Sigmoid colon (tissue), 4 donors: ENCODE data around the gene FGR.

ENCODE experiments used
- POLR2AphosphoS5 ChIP-seq, 4 donors: sonication (generic); formaldehyde crosslinking; IDR thresholded peaks; one replicate each; pipeline ENCODE4 v1.6.1; 2017; ENCODE audit warnings: antibody characterized with exemption in 4 of 4
- TF ChIP-seq, protein P1 (sequence below), 4 experiments: fragments of 450-650 bp in 3 of 4; fragments of 200-600 bp in 1 of 4; IDR thresholded peaks; one replicate each; pipeline ENCODE4 v1.5.1; 2016 to 2019; ENCODE audit warnings: antibody characterized with exemption in 4 of 4, mild to moderate bottlenecking in 3 of 4, moderate library complexity in 2 of 4

DNA sequence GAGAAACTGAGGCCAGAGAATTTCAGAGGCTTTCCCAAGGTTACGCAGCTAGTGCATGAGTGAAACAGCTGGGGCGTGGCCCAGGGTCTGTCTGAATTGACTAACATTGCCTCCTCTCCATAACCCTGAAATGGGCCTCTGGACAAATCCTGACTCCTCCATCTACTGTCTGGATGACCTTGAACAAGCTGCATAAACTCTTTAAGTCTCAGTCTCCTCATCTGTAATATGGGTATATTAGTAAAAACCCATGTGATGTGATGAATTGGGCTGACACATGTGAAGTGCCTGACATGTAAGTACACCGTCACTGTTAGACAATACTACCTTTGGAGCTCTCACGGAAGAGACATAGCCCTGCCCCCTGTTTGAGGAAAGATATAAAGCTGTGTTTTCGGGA, 12.3 kb upstream of the FGR start:
- TF ChIP-seq, protein P1, sequence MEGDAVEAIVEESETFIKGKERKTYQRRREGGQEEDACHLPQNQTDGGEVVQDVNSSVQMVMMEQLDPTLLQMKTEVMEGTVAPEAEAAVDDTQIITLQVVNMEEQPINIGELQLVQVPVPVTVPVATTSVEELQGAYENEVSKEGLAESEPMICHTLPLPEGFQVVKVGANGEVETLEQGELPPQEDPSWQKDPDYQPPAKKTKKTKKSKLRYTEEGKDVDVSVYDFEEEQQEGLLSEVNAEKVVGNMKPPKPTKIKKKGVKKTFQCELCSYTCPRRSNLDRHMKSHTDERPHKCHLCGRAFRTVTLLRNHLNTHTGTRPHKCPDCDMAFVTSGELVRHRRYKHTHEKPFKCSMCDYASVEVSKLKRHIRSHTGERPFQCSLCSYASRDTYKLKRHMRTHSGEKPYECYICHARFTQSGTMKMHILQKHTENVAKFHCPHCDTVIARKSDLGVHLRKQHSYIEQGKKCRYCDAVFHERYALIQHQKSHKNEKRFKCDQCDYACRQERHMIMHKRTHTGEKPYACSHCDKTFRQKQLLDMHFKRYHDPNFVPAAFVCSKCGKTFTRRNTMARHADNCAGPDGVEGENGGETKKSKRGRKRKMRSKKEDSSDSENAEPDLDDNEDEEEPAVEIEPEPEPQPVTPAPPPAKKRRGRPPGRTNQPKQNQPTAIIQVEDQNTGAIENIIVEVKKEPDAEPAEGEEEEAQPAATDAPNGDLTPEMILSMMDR (IDR thresholded peaks at IDR 0.05) = no peak
- no peak for TF ChIP-seq POLR2AphosphoS5 (IDR thresholded peaks at IDR 0.05)
